Psoas muscle (tissue), 8 donors: ENCODE measurements around the gene RDX. TPM values are rescaled to one million over a fixed set of nuclear protein-coding genes. Genes with fewer than 3 reads are reported as not detected.

ENCODE experiments used
- ATAC-seq, 4 donors: fragments of 200-7000 bp; cut with Tn5 transposase; one replicate each; pipeline ENCODE4 v1.9.1; 2020; ENCODE audit warnings: moderate library complexity in 3 of 4, mild to moderate bottlenecking in 2 of 4
- DNase-seq, 2 donors: peaks; one replicate each; pipeline ENCODE4 v3.0.0-alpha.2; 2020
- H3K27ac ChIP-seq: fragments of 200-600 bp; one replicate; pipeline ENCODE4 v1.8.0; 2022
- H3K27me3 ChIP-seq, 3 donors: fragments of 200-600 bp in 1 of 3; one replicate each; pipeline versions ENCODE4 v1.6.1 to v1.8.0; 2013 to 2022; ENCODE audit warnings: low read length in 2 of 3, mild to moderate bottlenecking in 2 of 3, moderate library complexity in 1 of 3; ENCODE audit not compliant: insufficient read depth in 3 of 3
- H3K36me3 ChIP-seq, 2 donors: fragments of 200-600 bp in 1 of 2; one replicate each; pipeline versions ENCODE4 v1.6.1 to v1.8.0; 2013 to 2022; ENCODE audit warnings: low read depth in 1 of 2, mild to moderate bottlenecking in 1 of 2, moderate library complexity in 1 of 2; ENCODE audit not compliant: insufficient read depth in 1 of 2
- H3K4me1 ChIP-seq: fragments of 200-600 bp; one replicate; pipeline ENCODE4 v1.8.0; 2022
- H3K4me3 ChIP-seq: fragments of 200-600 bp; one replicate; pipeline ENCODE4 v1.8.0; 2022; ENCODE audit warnings: mild to moderate bottlenecking
- H3K9me3 ChIP-seq: fragments of 200-600 bp; one replicate; pipeline ENCODE4 v1.8.0; 2022
- CTCF ChIP-seq: fragments of 200-600 bp; IDR thresholded peaks from one replicate; pipeline ENCODE4 v1.8.0; 2022; ENCODE audit warnings: antibody characterized with exemption
- WGBS, 3 donors: extraction: QIAGEN DNeasy Blood & Tissue Kit; methylation state at CpG; one replicate each; pipeline versions ENCODE4 v1.1.6 to v1.1.7; 2013; 5-methylcytosine and 5-hydroxymethylcytosine counted together
- intact Hi-C, 2 donors: fragments of 100-400 bp; cut with DNase I; formaldehyde crosslinking; loops; one replicate each; pipeline versions ENCODE4 v1.11.0 to v1.14.2; 2022
- polyA plus RNA-seq, 3 donors: library from polyadenylated mRNA; stranded (reverse); fragments of 200-250 nt; gene quantifications; one replicate each; pipeline ENCODE4 v1.2.3, GENCODE V29; 2013
- total RNA-seq, 4 donors: library from RNA; stranded (reverse); fragmentation: NEBNext Ultra II Directional in 2 of 4; extraction: Animal tissue kit (Norgen Biotek cat#: 25700) in 2 of 4; gene quantifications; one replicate each; pipeline versions ENCODE4 v1.2.1 to v1.2.4, GENCODE V29; 2021 to 2023
- donor health status: healthy with polysubstance abuse.
- donor health status: DM: no; HTN: no; CAD: no; lungs with moderate emphysema.
- donor health status: Bipolar disorder and iron deficiency.
- donor health status: healthy.
- donor health status: DM: yes; HTN: yes; CAD: no.
- donor health status: DM: no; HTN: no; CAD: no.
- donor health status: DM: no; HTN: no; CAD: no.
- donor health status: DM: yes; HTN: yes; CAD: no.

Gene RDX
- total and polyA plus RNA-seq, 7 donors, result 27.8 to 206 (median 115) TPM

- intact Hi-C loops, result no loop called here
- H3K27ac ChIP-seq, result no peak overlapping the region
- no peak for ATAC-seq
- peaks cover 3 to 67% of the 10 kb centered on the region in 2 donors for H3K36me3 ChIP-seq
- no peaks in the 10 kb centered on the region for H3K4me1 ChIP-seq
- H3K4me3 ChIP-seq, result no peak overlapping the region
- H3K9me3 ChIP-seq, result no peaks in the 10 kb centered on the region
- no peak for DNase-seq
- WGBS, 3 donors, result 95 to 96% (median 96%) methylated on average over 4 of the region's 4 CpGs
- TF ChIP-seq CTCF, result no peak
- H3K27me3 ChIP-seq, result no peaks in the 10 kb centered on the region
These were observed 139.9 kb downstream of the RDX start for GRCh38 chr11:110156503-110156902.

- no peak for TF ChIP-seq CTCF
- H3K36me3 ChIP-seq, result peaks cover 0 to 37% of the 10 kb centered on the region in 2 donors
- H3K27ac ChIP-seq, result no peak overlapping the region
- no peaks in the 10 kb centered on the region for H3K9me3 ChIP-seq
- intact Hi-C loops, result no loop called here
- H3K27me3 ChIP-seq, result no peaks in the 10 kb centered on the region
- no peak overlapping the region for H3K4me3 ChIP-seq
- H3K4me1 ChIP-seq, result peaks cover 11% of the 10 kb centered on the region
- ATAC-seq (no peak), DNase-seq (no peak)
These were observed 142.9 kb downstream of the RDX start for GRCh38 chr11:110153474-110153873.

- Histone ChIP-seq H3K9me3 (no peaks in the 10 kb centered on the region), H3K4me3 (no peak overlapping the region), H3K27me3 (no peaks in the 10 kb centered on the region), H3K27ac (no peak overlapping the region), H3K36me3 (peaks cover 0 to 31% of the 10 kb centered on the region in 2 donors), H3K4me1 (peaks cover 18% of the 10 kb centered on the region)
- DNase-seq, result no peak
- intact Hi-C loops, result no loop called here
- 29 to 51% (median 35%) methylated on average over 1 of the region's 1 CpG for WGBS, 3 donors
- no peak for ATAC-seq
- no peak for TF ChIP-seq CTCF
These were observed 144.2 kb downstream of the RDX start for GRCh38 chr11:110152199-110152598.

GRCh38 chr11:110148775-110149744 is 147.4 kb downstream of the RDX start:
- no peak for TF ChIP-seq CTCF
- DNase-seq (no peak), ATAC-seq (peak in 3 of 4 donors; percentile 47 to 61 (median 48))
- 74 to 86% (median 77%) methylated on average over 9 of the region's 9 CpGs for WGBS, 3 donors
- intact Hi-C loops, result no loop called here
- Histone ChIP-seq H3K4me1 (peaks cover 18% of the 10 kb centered on the region), H3K4me3 (no peak overlapping the region), H3K27ac (no peak overlapping the region), H3K36me3 (peaks cover 0 to 12% of the 10 kb centered on the region in 2 donors), H3K9me3 (no peaks in the 10 kb centered on the region), H3K27me3 (no peaks in the 10 kb centered on the region)
